HS-27A (cell line): ENCODE measurements around the gene MYOZ2.

Experiments used
- DNase-seq: peaks from one replicate; pipeline ENCODE4 v3.0.0-alpha.2; 2012; ENCODE audit warnings: low read depth, missing footprints

Gene MYOZ2

DNA sequence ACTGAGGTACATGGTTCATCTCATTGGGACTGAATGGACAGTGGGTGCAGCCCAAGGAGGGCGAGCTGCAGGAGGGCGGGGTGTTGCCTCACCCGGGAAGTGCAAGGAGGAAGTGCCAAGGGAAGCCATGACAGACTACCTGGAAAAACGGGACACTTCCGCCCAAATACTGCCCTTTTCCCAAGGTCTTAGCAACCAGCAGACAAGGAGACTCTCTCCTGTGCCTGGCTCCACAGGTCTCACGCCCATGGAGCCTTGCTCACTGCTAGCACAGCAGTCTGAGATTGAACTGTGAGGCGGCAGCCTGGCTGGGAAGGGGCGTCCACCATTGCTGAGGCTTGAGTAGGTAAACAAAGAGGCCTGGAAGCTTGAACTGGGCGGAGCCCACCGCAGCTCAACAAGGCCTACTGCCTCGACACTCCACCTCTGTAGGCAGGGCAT is 62.2 kb downstream of the MYOZ2 start:
- no peak for DNase-seq

DNA sequence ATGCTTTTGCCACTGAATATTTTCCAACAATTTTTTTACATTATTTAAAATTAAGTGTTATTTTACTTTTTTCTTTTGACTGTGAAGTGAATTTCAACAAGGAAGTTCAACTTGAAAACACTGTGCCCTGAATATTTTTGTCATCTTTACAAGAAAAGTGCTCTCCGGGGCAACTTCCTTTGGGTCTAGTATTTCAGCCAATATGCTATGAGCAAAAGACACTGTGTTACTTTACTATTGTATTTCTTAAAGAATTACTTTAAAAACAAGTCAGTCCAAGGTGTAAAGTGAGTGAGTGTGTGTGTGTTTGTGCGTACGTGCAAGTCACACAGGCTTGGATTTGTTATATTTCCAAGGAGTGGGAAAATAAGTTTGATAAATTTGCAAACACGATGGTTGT is 69.3 kb downstream of the MYOZ2 start:
- no peak for DNase-seq

DNA sequence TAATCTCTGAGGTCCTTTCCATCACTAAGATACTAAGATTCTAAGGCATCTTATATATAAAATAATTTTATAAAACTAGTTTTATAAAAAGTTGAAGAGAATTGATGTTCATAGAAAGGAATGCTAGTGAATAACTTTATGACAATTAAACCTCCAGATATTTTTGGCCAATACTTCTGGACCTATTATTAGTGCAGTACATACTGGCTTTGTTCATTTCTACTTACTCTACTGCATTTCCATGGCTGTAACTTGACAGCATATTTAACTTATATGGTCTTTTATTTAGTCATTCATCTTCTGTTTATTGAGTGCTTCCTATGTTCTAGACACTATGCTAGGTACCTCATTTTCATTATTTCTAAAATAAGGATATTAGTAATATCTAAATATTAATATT is 70.1 kb downstream of the MYOZ2 start:
- no peak for DNase-seq

DNA sequence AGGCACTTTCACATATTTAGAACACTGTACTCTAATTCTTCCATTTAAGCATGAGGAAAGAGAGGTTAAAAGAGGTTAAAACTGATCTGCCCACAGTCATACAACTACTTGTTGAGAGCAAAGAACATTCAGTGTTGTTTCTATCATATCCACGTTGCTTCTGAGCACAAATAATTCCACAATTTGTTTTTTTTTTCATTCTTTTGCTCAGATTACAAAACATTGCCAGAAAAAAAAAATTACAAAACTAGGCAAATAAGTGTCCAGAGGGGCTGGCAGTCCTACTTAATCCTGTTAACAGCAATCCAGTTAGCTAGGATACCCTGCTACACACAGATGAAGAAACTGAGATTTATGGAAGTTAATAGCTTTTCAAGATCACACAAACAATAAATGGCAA is 70.5 kb downstream of the MYOZ2 start:
- no peak for DNase-seq

DNA sequence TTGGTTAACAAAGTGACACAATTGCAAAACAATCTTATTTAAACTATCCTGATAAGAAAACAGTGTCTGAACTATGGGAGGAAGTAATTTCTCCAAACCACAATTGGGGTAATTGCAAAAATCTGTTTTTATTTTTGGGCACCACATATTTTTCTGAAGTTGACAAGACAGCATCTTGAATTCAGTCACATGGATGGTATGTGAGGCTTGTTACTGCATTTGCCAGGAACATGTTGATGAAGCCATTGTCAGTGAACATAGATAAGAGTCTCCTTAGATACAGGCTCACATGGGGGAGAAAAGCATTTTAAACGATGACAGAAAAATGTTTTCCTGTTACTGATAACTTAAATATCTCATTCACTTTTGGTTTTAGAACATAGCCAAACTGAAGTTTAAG is 71.4 kb downstream of the MYOZ2 start:
- no peak for DNase-seq

DNA sequence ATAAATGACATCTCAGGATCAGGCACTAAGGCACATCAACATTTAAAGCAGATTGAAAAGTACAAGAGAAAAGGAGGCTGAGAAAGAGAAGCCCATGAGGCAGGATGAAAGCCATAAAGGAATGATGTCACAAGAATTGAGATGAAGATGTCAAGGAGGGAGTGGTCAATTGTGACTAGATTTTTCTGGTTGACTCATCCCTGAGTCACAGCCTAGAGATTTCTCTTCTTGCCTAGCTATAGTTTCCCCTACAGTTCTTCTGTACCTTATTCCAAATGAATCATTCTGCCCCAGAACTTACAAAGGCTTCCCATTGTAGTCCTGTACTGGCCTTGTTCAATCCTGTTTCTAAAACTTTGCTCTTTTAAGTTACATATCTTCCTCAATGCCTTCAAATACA is 73.4 kb downstream of the MYOZ2 start:
- DNase-seq, result peak; percentile 79

DNA sequence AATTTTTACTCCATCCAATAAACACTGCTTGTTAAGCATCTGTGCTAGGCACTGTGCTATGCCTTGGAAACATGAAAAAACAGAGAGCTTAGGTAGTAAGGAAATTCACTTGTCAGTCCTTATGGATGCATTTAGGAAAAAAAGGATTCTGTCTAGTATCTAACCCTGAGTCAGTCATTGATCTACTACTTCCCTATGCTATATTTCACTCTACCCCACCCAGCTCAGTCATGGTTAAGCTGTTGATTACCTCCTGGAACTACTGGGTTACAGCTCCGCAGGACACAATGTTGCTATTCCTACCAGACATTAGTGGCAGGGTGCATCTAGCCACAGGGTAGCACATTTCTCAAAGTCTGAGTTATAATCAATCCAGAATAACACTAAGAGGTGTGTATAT is 74.0 kb downstream of the MYOZ2 start:
- no peak for DNase-seq

DNA sequence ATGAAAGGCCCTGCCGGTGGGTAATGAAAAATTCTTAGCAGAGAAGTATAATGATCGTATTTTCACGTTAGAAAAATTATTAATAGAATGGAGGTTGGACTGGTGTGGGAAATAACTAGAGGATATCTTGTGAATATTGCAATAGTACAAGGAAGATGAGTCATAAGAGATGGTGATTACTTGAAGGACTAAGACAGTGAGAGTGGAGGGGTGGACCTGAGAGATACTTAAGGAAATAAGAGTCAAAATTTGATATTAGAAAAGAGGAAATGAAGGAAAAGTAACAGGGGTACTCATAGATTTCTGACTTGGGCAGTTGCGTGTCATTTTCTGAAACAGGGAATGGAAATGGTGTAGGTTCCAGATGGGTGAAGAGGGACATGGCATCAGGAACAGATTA is 75.1 kb downstream of the MYOZ2 start:
- DNase-seq, result no peak

DNA sequence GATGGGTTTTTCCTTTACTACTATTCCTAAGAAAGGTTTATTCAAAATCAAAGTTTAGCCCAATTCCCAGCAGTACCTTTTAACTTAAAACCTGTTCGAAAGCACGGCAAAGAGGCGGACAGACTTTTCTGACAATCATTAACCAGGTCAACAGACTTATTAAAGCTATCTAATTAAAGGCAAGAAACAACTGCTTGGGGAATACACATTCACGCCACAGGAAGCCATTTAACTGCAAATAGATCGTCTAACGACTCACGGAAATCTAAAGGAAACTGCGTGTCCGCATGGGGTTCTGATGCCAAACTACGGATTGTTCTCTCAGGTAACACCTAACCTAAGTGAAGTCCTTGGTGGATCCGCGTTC is 76.2 kb downstream of the MYOZ2 start:
- DNase-seq, result no peak

DNA sequence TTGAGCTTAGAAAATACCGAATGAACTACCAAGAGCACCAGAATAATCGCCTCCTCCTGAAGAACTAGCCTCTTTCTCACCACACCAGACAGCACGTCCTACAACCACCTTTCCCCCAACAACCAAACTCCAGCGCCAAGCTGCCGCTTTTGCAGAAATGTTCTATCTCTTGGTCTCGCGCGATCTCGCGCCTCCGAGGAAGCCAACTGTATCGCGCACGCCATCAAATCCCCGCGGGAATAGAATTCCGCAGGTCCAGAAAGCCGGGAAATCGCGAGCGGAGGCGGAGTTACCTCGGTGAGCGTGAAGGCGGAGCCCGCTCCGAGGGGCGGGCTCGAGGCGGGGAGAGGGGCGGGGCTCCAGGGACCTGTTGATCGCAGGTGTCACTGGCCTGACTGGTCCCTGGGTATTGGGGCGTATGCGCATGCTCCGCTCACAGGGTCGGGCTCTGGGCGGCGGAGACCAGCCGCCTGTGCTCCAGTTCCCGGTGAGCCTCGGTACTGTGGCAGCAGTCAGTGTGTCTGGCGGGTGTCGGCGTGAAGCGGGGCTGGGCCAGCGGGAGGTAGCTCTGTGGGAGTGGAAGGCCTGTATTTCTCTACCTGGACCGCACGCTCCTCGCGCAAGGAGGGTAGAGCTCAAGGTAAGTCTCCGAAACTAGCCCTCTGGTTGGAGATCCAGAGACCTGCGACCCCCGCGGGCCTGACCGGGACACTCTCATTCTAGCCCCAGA is 76.8 kb downstream of the MYOZ2 start, which contains the start of gene USP53:
TSS of gene USP53 (plus strand) at position 480 of the 730 bp plus-strand sequence. CDS start 27,047 bp downstream, outside the sequence.
- DNase-seq, result peak; percentile 90

DNA sequence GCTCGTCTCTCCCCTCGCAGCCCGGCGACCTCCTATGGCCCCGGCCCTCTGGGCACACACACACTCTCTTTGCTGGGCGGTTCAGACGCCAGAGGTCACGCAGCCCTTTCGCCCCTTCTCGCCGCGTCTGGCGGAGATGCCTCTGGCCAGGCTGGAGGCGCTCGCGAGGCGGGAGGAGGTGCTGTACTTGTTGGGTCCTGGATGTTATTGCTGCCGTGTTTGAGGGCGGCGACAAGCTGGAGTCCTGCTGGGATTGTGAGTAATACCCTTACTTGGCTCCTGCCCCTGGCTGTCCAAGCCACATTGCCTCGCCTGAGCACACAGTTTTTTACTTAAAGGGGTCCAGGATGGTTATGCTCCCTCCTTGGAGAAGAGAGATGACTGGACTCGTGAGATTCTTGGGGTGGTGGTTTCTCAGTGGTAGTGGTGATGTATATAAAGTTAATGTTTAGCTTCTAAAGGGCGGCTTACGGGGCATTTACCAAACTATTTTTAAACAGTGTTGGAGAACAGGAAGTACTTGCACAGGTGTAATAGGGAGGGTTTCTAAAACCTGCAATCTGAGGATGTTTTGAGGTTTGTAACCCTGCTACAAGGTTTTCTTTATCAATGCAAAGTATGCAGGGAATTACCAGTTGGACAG is 77.5 kb downstream of the MYOZ2 start:
- DNase-seq, result peak; percentile 63

DNA sequence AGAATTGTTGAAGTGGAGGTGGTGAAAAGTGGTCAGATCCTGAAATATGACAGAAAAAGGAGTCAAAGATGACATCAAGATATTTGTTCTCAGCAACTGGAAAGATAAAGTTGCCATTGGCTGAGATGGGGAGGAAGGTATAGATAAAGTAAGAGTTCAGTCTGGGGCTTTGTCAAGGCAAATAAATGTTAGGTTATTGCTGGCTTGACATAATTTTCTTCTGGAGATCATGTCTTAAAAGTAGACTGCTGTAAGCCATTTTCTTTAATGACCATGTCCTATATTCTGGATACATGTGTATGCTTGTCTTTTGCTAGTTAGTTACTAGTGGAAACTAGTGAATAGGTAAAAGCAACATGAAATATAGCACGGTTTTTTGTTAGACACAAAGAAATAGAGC is 82.5 kb downstream of the MYOZ2 start:
- no peak for DNase-seq

DNA sequence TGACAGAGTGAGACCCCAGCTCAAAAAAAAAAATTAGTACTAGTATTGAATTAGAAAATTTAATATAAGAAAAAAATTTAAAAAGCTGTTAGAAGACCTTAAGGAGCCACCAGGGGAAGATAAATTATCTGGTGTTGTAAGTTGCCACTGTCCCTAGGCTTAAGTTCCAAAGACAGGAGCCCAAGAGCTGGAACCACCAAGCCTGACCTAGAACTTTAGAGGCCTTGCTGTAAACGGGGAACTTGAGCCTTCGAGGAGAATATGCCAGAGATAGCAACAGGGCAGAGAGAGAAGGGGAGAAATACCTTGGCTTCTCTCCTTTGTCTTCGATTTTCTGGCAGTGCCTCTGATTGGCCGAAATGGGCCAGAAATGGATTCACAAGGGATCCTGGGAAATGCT is 85.8 kb downstream of the MYOZ2 start:
- no peak for DNase-seq

DNA sequence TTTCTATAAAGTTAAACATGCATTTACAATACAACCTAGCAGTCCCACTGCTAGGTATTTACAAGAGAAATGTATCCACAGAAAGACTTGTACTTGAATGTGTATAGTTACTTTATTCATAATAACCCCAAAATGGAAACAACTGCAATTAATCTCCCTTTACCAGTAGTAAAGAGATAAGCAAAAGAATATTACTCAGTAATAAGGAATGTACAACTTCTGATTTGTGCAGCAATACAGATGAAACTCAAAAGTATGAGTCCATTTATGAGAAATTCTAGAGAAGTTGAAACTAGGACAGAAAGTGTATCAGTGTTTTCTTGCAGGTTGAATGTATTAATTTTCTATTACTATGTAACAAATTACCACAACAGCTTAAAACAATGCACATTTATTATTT is 92.1 kb downstream of the MYOZ2 start:
- no peak for DNase-seq

DNA sequence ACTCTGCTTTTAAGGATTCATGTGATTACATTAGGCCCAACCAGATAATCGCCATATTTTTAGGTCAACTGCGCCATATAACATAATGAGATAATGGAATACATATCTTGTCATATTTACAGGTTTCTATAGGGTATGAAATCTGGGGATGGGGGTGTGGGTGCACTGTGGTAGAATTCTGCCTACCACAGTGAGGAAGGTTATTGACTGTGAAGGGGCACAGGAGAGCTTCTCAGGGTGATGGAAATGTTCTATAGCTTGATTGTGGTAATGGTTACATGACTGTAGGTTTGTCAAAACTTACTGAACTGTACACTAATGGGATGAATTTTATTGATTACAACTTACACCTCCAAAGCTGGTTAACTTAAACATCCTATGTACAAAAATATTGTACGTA is 92.8 kb downstream of the MYOZ2 start:
- no peak for DNase-seq

DNA sequence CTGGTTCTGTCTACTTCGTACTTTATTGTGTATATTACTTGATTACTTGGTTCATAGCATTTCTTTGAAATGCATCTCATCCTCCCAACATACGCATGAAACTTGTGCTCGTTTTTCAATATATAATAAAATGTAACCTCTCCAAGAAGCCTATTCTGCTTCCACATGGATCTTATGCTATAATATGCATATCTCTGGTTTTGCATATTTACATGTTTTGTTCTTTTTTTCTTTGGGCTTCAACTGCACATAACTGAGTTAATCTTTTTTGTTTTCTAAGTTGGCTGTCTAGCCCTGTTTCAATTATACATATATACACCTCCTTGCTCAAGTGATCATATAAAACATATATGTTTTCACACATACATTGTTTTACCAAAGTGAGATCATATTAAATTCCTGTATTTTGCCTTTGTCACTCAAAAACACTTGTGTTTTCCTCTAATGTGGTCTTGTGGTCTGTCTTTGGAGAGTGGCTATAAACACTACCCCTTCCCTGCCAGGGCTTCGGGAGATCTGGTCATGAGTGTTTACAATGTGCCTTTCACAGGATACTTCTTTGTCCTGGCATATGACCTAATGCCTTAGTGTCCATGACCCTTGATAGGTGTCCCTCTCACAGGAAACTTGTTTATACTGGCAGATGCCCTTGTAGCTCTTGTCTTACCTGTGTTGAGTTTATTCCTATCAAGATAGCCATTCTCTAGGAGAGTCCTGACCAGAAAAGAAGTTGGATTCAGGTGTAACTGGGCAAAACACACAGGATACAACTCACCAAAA is 94.5 kb downstream of the MYOZ2 start:
- DNase-seq, result no peak

DNA sequence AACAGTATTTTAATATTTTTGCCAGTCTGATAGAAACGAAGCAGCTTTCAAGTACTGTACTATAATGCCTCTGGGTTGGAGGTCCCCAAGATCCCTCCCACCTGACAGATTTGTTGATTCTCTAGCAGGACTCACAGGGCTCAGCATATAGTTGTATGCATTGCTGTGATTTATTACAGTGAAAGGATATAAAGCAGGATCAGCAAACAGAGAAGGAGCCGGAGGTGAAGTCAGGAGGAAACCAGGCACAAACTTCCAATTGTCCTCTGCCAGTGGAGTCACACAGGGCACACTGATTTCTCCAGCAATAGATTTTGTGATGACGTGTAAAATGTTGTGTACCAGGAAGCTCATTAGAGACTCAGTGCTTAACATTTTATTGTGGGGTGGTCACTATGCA is 95.9 kb downstream of the MYOZ2 start:
- DNase-seq, result no peak

DNA sequence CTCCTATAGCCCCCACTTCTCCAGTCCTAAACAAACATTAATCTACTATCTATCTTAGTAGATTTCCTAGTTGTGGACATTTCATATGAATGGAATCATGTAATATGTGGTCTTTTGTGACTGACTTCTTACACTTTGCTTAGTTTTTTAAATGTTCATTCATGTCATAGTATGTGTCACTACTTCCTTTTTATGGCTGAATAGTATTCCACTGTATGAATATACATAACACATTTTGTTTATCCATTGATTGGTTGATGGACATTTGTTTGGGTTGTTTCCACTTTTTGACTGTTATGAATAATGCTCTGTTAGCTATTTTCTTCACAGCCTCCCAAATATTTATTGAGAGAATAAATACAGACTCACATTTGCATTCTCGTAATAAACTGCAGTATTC is 96.7 kb downstream of the MYOZ2 start:
- DNase-seq, result no peak

DNA sequence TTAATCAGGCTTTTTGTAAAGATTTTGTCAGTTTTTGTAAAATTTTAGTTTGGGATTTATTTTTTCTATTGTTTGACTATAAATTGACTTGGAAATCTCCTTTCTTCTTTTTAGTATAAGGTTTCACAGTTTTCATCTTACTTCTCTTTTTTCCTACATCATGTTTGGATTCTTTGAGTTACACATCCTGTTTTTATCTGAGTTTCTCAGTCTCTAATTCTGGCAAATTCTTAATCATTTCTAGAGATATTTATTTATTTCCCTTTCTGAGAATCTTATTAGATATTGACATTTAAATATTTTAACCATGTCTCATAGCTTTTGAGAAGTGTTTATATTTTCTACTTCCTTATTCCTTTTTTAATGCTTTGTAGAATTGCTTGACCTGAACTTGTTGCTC is 97.6 kb downstream of the MYOZ2 start:
- DNase-seq, result no peak

DNA sequence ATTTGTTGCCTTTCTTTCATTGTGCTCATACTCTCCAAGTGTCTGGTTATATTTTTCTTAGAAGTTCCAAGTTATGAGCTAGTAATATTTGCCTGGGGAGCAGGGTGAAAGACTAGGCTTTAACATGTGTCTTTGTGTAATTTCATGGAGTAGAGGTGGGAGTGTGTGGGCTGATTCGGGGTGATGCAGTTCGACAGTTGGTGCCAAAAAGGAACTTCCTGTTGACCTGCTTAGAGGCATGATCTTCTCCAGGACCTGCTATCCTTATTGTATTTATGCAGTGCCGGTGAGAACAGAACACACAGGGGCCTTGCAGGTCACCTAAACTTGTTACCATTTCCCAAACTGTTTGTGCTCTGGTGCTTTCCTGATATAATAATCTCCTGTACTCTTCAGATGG is 98.1 kb downstream of the MYOZ2 start:
- DNase-seq, result no peak

DNA sequence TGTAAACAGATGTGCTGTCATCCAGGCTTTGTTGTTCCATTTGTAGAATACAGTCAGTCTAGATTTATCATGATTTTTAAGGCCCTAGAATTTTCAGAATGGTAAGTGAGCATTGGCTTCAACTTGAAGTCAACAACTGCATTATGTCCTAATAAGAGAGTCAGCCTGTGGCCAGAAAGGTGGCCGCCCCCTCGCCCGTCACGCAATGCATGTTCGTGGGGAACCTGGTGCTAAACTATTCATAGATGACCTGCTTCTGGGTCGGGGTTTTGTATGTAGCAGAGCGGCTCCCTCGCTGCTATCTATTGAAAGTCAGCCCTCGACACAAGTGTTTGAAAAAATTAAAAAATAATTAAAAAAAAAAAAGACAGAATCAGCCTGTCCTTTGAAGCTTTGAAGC is 101.6 kb downstream of the MYOZ2 start:
- DNase-seq, result no peak
